Putamen (tissue), 1 donor: Measurements from ENCODE around the gene C1QL1.

Source experiments
- DNase-seq: peaks from one replicate; pipeline ENCODE4 v3.0.0-alpha.2; 2016; ENCODE audit warnings: low spot score

The C1QL1 gene

DNA sequence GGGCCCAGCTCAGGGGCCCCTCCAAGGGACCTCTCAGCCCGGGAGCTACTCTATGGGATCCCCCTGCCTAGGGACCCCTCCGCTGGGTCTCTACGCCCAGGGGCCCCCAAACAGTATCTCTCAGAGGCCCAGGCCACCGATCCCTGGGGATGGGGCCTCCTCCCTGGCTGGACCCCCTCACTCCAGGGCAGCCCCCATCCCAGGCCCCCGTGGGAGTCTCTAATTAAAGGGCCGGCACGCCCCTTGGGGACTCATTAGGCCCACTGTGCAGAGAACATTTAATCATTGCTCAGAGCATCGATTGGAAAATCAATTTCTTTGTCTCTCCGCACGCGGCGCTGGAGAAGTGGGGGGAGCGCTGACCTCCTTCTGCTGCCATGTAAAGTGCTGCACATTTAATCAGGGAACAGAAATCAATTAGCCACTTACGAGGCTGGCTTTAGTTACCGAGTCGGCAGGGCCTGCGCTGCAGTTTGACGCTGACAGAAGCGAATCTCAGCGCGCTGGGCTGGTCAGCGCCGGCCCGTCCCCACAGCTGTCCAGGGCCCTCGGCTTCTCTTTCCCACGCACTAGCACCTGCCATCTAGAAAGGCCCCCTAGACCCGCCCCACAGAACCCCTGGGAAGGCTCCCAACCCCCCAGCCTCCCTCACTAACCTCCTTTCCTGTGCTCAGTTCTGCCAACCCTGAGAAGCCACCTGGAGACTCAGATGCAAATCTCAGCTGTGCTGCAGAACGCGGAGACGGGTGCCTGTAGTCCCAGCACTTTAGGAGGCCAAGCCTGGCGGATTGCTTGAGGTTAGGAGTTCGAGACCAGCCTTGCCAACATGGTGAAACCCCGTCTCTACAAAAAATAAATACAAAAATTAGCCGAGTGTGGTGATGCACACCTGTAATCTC is 20.2 kb upstream of the C1QL1 start:
- no peak for DNase-seq

DNA sequence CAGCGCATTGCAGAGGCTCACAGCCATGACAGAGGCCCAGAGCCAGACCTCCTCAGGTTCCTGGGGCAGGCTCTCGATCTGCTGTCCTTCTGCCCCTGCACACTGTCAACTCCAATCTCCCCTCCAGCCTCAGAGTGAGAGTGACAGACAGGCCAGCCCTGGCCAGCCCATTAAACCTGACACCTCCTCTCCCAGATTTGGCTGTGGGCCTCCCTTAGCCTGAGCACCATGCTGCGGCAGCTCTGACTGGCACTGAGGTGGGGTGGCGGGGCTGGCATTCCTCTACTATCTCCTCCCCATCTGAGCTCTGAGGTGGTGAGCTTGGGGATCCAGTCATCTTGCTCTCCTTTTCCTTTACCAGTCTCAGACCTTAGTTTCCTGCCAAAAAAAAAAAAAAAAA is 15.5 kb upstream of the C1QL1 start:
- DNase-seq: no peak

DNA sequence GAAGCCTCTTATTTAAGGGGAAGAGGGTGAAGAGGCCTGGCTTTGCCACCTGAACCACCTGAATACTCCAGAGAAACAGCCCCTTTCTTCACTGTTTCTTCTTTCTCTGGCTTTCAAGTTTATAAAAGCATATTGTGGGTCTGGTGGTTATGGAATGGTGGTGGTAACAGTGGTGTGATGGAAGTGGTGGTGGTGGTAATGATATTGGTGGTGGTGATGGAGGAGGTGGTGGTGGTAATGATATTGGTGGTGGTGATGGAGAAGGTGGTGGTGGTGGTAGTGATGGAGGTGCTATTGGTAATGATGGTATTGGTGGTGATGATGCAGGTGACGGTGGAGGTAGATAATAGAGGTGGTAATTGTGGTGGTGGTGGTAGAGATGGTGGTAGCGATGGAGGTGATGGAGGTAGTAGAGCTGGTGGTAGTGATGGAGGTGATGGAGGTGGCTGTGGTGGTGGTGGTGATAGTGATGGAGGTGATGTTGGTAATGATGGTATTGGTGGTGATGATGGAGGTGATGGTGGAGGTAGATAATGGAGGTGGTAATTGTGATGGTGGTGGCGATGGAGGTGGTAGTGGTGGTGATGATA is 14.1 kb upstream of the C1QL1 start:
- no peak for DNase-seq

DNA sequence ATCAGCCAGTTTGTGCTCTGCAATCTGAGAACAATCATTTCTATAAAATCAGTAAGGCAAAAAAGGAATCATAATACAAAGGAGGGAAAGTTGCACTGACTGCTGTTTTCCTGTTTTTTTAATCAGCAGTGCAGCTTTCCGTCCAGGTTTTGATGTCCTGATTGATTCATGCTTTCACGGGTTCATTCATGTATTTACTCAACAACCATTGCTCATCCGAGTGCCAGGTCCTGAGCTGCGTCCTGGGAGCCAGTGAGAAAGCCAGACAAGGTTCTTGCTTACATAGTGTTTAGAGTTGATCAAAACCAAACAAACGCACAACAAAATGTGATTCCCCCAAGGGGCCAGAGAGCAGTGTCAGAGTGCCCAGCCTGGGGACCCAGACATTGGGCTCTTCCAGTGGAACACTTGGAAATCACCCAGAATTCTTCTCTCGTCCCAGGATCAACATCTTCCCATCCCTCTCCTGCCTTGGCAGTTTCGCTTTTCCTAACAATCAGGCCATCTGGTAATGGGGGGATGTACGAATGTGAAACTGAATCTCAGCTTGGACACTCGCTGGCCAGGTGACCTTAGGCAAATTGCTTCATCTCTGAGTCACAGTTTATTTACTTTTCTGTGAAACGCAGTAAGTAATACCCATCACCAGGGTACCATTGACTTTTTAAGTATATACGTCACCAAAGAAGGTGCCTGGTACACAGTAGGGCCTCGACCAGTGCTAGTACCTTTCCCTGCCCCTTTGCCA is 13.3 kb upstream of the C1QL1 start:
- DNase-seq: no peak

DNA sequence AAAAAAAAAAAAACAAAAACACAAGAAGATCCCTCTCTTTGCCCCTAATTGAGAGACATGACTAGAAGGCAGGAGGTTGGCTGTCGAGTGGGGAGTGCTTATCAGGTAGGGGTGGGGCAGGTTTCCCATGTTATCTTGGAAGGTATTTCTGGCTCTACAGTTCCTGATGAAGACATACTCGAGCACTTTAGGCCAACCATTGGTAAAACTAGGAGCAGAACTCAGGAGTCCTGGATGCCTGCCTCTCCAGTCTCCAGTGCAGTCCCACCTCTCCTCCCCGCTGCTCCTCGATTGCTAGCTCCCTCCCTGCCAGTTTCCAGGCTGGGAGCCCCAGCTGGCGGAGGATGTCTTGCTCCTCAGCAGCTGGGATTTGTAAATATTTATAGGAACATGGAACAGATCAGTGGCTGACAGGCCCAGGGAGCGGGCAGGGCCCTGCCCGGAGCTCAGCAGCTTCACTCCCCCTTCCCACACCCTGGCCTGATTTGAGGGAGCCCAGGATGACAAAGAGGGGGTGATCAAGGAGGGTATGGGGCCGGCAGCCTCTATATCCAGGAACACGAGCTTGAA is 11.4 kb upstream of the C1QL1 start:
- no peak for DNase-seq

DNA sequence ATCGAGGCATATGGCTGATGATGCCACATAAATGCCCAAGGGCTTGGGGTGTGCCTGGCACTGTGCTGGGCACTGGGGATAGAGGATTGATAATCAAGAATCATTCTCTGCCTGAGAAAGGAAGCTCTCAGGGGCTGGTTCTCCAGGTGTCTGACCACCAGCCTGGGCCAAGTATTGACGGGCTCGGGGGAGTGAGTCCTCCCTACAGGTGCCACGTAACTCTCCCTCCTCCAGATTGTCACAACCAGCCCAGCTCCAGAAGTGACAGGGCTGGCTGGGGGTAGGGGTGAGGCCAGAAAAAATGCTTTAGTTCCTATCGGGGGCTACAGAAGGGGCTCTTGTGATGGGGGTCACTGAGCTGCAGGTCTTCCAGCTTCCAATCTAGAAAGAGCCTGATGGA is 10.7 kb upstream of the C1QL1 start:
- DNase-seq: no peak

DNA sequence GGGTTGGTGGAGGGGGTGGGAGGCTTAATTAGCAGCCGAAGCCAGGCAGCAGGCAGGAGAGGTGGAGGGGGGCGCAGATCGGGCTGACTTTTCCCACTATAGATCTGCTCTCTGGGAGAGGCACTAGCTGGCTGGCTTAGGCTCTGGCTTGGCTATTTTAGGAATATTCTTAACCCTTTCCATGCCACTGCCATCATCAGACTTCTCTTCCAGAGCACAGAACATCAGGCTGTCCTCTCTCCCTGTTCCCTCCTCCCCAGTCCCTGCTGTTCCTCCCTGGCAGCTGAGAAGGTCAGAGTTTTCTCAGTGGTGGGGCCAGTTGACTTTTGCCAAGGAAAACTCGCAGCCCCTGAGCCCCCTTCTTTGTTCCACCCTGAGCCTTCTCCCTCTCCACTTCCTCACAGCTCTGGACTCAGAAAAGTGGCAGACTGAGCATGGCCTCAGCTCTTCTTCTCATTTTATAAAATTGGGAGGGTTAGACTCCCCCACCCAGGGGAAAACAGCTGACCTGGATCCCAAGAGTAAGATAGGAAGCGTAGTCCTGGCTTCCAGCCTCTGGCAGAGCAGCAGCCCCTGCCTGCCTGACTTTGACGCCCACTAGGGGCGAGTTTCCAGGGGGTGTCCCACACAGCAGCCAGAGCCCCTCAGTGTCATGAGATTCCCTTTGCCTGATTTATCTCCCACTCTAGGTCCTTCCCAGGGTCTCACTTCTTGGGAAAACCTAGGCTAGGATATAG is 9.9 kb upstream of the C1QL1 start:
- no peak for DNase-seq

DNA sequence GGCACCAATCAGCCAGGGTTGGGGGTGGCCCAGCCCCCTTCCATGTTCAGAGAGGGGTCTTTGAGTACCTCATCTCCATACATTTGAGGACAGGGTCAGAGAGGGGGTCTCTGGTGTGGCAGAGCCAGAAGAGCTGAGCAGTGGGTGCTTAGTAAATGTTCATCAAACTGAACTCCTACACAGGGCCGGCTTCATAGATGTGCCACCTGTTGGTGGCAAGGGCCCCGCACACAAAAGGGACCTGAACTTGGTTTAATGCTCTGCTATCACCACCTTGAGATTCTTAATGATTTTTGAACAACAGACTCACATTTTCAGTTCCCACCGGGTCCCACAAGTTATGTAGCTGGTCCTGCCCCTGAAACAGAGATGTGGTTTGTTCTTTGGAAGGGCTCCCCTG is 9.0 kb upstream of the C1QL1 start:
- no peak for DNase-seq

DNA sequence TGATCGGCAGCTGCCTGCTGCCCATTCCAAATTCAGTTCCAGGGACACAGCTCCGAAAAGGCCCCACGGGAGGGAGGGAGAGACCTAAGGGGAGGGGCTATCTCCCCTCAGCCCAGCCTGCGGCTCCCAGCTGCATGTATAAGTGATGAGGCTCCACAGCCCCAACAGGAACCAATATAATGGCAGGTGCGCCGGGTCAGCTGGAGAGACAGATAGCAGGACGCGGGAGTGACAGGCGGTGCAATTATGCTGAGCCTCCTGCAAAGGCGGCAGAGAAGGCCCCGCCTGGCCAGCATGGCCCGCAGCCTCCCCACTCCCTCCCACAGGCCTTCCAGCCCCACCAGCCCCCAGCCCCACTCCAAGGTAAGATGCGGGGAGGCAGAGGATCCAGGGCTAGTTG is 8.1 kb upstream of the C1QL1 start:
- DNase-seq: no peak

DNA sequence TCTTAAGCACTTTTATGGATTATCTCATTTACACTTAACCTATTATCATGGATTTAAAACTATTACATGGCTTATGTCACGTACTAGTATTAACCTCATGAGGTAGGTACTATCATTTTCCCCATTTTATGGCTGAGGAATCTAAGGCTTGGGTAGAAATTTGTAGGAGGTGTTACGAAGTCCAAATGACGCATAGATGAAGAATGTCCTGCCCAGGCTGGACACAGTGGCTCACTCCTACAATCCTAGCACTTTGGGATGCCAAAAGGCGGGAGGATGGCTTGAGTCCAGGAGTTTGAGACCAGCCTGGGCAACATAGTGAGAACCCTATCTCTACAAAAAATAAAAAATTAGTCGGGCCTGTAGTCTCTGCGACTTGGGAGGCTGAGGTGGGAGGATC is 4.8 kb upstream of the C1QL1 start:
- no peak for DNase-seq

DNA sequence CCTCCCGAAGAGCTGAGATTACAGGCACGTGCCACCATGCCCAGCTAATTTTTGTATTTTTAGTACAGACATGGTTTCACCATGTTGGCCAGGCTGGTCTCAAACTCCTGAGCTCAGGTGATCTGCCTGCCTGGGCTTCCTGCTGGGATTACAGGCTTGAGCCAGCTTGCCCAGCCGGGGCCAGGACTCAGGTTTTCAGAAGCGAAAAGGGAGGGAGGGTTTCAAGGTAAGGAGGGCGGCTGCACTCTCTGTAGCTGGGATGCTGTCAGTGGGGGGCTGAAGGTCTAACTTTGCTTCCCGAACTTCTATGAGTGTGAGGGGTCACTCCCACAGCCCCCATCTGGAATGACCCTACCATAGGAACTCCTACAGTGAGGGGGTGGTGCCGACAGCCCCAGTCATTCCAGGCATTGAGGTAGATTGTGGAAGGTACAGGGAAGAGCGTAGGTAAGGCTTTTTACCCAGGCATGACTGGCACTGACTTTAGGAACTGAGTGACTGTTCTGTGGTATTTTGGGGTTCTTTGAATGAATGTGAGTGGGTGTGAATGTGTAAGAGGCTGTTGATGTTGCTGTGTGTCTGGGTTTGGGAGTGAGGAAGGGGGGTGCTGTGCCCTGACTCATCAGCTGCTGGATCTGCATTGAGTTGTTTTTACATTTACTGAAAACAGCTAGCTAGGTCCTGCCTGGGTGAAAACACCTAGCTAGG is 3.8 kb upstream of the C1QL1 start:
- peak; percentile 63 for DNase-seq

DNA sequence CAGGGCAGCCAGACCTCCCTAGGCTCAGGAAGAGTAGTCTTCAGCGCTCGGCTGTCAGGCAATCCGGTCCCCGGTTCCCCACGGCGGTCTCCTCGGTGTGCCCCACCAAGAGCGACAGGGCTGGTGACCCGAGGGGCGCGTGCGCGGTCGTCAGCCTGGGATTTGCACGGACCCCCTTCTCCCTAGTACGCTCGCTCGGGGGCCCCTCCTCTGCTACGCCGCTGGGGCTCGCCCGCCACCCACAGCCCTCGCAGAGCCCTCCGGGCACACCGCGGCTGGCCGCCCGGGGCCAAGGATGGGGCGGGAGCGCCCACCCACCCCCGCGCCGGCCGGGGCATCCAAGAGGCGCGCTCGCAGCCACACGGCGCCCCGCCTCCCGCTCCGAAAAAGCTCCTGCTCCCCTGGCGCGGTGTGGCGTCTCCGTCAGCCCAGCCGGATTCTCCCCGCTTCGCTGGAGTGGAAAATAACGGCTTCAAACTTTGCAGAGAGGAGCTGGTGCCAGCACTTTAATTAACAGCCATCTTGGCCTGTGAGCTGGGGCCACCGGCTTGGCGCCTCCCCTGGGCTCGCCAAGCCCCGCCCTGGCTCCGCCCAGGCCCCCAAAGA is 2.1 kb upstream of the C1QL1 start:
- no peak for DNase-seq

DNA sequence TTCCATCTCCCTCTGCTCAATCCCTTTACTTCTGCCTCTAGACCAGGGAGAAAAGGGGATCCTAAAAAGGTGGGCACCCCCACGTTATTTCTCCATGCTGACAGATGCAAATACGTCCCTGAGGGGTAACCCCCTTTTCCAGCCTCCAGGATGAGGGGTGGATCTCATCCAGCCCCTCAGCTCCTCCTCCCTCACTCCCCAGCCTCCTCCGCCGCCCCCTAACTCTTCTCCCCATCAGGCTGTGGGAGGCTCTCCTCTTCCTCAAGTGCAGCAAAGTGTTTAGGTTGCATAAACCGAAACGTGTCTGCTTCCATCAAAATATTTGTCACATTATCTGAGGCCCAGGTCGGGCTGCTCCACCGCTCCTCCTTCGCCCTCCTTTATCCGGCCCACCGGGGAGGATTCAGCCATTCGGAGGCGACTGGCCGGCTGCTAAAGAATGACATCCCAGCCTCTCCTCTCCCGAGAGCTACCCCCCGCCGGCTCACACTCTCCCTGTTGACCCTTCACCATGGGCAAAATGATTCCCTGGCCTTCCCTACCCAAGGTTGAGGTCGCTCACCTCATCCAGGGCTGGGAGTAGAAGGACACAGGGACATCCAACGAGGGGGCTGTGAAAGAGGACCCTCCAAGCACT is 1.2 kb upstream of the C1QL1 start:
- no peak for DNase-seq

DNA sequence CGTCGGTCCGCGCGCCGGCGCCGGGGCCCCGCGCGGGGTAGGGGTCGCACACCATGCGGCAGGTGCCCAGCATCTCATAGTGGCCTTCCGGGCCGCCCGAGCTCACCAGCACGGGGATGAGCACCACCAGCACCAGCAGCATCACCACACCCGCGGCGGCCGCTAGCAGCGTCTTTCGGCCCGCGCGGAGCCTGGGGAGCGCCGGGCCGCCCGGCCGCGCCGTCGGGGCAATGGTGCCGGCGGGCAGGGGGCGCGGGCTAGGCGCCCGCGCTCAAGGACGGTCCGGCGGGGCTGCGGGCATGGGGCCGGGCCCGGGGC is 237 bp downstream of the C1QL1 start:
- no peak for DNase-seq

DNA sequence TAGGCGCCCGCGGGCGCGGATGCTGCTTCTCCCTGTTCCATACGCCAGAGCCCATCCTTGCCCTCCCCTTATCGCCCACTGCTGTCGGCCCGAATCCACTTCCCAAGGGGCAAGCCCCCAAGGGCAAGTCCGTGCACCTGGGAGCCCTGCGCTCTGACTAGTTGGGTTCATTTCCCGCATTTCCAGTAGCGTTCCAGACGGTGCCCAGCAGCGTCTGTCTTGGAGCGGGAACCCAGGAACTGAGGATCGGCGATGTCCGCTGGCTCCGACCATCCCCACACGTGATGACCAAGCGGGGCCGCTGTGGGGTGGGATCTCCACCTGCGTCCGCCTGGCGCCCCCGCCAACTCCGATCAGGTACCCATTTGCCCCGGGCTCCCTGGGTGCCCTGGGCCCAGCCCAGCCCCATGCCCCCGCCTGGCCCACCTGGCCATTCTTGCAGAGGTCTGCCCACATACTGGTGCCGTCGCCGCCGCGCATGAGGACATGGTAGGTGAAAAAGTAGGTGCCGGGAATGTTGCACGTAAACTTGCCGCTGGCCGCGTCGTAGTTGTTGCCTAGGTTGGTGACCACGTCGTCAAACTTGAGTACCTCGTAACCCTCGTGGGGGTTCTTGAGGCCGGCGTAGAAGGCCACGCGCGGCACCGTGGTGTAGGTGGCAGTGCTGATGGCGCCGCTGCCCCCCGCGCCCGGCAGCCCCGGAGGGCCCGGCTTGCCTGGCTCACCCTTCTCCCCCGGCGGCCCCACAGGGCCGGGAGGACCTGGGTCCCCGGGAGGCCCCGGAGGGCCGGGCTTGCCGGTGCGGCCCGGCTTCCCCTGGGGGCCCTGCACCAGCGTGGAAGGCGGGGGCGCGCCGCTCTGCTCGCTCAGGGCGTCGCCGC is 837 bp downstream of the C1QL1 start:
- no peak for DNase-seq

DNA sequence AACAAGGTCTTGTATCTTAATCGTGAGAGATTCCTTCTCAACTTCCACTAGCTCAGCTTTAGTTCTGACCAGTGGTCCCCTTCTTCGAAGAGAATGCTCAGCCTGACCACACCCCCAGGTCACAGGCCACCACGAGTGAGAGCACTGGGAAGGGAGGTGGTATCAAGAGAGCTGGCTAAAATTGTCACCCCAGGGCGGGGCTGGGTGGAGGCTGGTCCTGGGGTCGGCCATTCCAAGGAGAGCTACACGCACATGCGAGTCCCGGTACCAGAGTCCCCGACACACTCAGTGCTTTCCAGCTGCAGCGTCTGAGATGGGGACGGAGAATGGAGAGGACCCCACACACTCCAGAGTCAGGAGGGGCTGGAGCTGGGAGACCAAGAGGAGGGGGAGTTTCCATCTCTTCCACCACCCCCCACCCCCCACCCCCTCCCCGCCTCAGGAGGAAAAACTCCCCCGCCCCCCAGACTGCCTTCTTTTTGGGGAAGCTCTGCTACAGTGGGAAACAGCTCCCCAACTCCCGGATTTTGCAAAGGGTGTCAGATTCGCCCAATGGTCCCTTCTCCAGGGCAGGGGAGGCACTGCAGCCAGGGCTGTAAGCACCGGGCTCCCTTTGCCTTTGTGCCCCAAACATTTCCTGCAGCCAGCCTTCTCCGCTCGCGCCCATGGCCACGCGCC is 1.6 kb downstream of the C1QL1 start:
- no peak for DNase-seq

DNA sequence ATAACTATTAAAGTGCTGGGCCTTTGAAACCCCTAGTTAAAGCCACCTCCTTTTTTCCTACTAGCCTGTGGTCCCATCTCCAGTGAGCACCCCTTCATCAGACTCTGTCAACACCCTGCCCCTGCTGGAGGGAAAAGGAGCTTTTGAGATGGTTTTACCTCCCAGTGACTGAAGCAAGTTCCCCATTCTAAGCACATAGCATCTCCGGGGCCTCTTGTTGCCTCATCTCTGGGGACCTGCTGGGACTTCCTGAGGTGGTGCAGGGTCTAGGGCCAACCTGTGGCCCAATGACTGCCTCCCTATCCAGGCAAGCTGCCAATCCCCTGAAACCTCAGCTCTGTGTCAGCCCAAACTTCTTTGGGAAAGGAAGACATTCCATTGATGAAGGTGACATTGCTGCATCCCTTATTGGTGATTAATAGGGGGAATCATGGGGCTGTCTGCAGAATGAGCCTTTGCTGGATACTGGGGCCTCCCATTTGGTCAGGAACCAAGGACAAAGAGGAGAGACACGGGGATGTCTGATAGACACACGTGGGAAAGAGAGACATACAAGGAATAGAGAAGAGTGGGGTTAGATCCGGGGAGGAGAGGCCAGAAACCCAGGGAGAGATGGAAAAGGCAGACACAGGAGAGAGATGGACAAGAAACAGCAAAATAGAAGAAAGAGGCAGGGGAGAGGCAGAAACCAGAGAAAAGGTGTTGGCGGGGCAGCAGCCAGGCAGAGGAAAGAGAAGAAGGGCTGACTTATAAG is 2.4 kb downstream of the C1QL1 start:
- no peak for DNase-seq

DNA sequence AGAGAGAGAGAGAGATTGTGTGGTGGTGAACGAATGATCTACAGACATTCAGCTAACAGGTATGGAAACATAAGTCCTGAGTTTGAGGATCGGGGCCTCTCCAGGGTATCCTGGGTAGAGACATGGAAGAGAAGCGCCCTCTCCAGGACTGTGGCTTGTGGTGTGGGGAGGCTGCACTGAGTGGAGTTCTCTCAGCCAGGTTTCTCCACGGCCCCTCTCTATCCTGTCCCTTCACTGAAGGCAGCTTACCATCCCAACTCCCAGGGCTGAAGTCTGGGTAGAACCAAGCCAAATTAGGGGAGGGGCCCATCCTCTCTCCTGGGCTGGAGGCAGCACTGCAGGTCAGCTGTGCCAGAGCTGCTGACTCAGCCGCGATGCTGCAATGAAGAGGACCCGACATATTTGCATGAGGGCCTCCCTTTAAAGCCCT is 6.2 kb downstream of the C1QL1 start:
- no peak for DNase-seq
